K562 (cell line): ENCODE results near the gene IFT27. TPM values are rescaled to one million over a fixed set of nuclear protein-coding genes. Genes with fewer than 3 reads are reported as not detected.

ENCODE experiments used
- CUX1 ChIP-seq: fragments of 200-800 bp; sonication (Bioruptor generic); IDR thresholded peaks from 2 replicates; pipeline ENCODE4 v1.6.1; 2016; ENCODE audit warnings: missing genetic modification characterization, missing compliant biosample characterization
- KDM4B ChIP-seq, 2 experiments: fragments of 450-650 bp in 1 of 2; sonication (generic) in 1 of 2; IDR thresholded peaks; 2 replicates each; pipeline ENCODE4 v1.6.1; 2016 to 2017; ENCODE audit warnings: borderline replicate concordance in 2 of 2, antibody characterized with exemption in 1 of 2, low read depth in 1 of 2, mild to moderate bottlenecking in 1 of 2
- MCM5 ChIP-seq: fragments of 450-650 bp; IDR thresholded peaks from 2 replicates; pipeline ENCODE4 v1.6.1; 2016; ENCODE audit warnings: low read depth
- POLR3G ChIP-seq: IDR thresholded peaks from 2 replicates; pipeline ENCODE4 v1.6.1; 2011; ENCODE audit not compliant: insufficient read length, insufficient replicate concordance; ENCODE audit errors: extremely low read depth
- PPARD ChIP-seq: fragments of 250-450 bp; sonication (Bioruptor Pico); IDR thresholded peaks from 2 replicates; pipeline ENCODE4 v1.8.0; 2022; ENCODE audit warnings: inconsistent platforms, mild to moderate bottlenecking, moderate library complexity
- RBFOX2 ChIP-seq: fragments of 200-400 bp; formaldehyde crosslinking; IDR thresholded peaks from 2 replicates; pipeline ENCODE4 v1.6.1; 2017; ENCODE audit warnings: low read depth, mild to moderate bottlenecking, low read length, moderate library complexity
- SRF ChIP-seq, 2 experiments: fragments of 250-450, 450-650 bp in 1 of 2; sonication (Bioruptor Pico) in 1 of 2; sonication (generic) in 1 of 2; formaldehyde crosslinking; IDR thresholded peaks; 2 replicates each; pipeline versions ENCODE4 v1.5.0 to v1.5.1; 2020 to 2022; ENCODE audit warnings: mild to moderate bottlenecking in 1 of 2, missing genetic modification reagents in 1 of 2
- WHSC1 ChIP-seq: IDR thresholded peaks from one replicate; pipeline ENCODE4 v1.6.1; 2012; ENCODE audit warnings: low read length, control low read depth, inconsistent platforms
- polyA plus RNA-seq, 8 experiments: library from polyadenylated mRNA; depleted of rRNA in 4 of 8; stranded (reverse) in 5 of 8; unstranded in 3 of 8; fragments of >200 nt; fragmentation: Nextera tagmentation in 2 of 8; fragmentation: Illumina TruSeq in 1 of 8; extraction: Ambion mirVana in 2 of 8; extraction: Trizol in 1 of 8; gene quantifications; 2 replicates each; pipeline versions ENCODE4 v1.2.1 to v1.2.3, GENCODE V29; 2011 to 2014; ENCODE audit warnings: inconsistent platforms in 1 of 8, missing spikeins in 1 of 8
- total RNA-seq, 7 experiments: library from RNA; depleted of rRNA in 6 of 7; stranded (reverse); fragments of >200 nt in 6 of 7; fragmentation: Illumina TruSeq in 2 of 7; extraction: Trizol in 2 of 7; gene quantifications; 2 replicates each; pipeline versions ENCODE4 v1.2.1 to v1.2.3, GENCODE V29; 2011 to 2021; ENCODE audit warnings: low replicate concordance in 1 of 7

The IFT27 gene
- total and polyA plus RNA-seq, 9 of the 15 experiments (the other 6 are each of a cell fraction or from before 2014, with no cell fraction given) = 0.01 to 1.4 (median 0.14) TPM; not detected in 1

DNA sequence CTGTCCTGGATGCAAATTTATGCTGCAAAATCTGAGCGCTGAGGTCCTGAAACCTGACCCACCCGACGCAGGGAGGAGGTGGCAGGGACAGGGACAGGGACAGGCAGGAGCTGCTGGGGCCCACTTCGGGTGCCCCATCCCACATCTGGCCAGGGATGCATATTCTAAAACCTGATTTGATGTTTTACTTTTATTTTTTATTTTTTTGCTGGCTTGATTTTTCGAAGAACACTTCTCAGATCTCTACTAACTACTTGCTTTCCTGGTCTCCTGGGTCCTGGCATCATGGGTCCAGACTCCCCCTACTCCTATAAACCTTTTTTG is 41.6 kb upstream of the IFT27 start (continued):
- TF ChIP-seq CUX1 (CRISPR knock-in tag) (no peak), KDM4B (IDR thresholded peaks at IDR 0.05; ENCODE audit: borderline replicate concordance in 2 of 2, low read depth in 1 of 2) (no peak), RBFOX2 (no peak), WHSC1 (no peak), POLR3G (no peak), MCM5 (no peak), SRF (CRISPR knock-in tag; IDR thresholded peaks at IDR 0.05) (no peak), PPARD (CRISPR knock-in tag) (no peak)
